ENCODE results near the gene CD300C.
"Not testable (repeated sequence)": the region's sequence is repeated elsewhere in the genome, so short reads cannot be mapped to it uniquely, and the experiment has no call there.

CD300C gene

GRCh38 chr17:74561586-74561985 is 15.7 kb upstream of the CD300C start:
- no peak for DNase-seq

DNA sequence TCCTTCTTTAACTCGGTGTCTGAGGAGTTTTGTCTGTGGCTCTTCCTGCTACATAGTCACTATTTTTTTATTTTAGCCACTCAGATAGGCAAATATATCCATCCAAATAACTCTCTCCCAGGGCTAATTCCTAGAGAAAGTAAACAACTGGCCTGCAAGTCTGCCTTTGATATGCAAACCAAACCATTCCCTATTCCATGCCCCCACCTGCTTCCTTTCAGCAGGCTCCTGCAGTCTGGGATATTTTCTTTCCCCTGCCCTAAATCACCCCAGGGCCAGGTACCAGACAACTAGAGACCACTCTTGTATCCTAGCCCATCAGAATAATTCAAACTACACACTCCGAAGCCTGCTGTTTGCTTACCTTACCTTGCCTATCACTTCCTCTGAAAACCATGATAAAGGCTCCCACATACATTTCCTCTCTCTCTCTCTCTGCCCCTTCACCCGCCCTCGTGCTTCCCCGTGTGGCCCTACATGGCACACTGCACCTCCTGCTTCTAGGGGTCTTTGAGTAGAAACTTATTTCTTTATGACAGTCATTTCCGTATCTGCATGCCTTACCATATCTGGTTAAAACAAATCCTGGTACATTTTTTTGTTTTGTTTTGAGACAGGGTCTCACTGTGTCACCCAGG is 13.1 kb upstream of the CD300C start:
- no peak for DNase-seq

DNA sequence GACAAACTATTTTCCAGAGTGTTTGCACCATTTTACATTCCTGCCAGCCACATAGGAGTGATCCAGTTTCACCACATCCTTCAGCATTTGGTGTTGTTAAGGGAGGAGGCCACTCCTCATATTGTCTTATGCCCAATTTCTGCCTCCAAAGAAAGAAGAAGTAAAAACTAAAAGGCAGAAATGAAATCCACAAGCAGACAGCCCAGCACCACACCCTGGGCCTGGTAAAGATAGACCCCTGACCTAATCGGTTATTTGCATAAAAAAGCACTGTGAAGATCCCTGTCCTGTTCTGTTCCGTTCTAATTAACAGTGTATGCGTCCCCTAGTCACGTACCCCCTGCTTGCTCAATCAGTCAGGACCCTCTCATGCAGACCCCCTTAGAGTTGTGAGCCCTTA is 12.5 kb upstream of the CD300C start:
- DNase-seq = not testable (repeated sequence)

DNA sequence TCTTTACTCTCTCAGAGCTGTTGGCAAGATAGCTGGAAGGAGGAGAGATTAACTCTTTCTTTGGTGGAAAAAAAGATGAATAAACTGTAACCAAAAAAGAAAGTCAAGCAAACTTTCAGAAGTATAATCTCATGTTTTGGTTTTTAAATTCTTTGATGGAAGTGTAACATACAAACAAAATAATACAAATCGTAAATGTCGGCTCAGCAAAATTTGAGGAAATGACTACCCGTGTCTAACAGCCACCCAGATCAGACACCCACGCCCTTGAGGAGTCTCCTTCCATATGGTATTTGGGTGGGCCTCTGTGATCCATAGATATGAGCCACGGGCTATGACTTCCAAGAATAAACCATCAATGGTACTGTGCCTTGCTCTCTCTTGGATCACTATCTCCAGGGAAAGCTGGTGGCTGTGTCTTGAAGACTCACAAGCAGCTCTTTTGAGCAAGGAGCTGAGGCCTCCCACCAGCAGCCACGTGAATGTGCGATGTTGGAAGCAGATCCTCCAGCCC is 9.6 kb upstream of the CD300C start:
- DNase-seq = no peak

DNA sequence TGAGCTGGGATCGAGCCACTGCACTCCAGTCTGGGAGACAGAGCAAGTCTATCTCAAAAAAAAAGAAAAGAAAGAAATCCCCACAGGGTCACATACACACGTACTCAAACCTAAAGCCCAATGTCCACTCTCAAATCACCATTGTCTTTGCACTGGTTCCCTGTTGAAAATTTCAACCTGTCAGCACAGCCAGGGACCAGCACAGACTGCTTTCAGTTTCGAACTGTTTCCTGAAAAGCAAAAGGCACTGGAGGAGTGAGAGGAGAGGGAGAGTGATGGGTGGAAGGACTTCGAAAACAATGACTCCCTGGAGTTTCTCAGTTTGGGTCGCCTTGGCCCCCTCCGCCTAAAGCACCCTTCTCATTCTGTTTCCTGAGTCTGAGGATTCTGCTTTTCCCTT is 9.0 kb upstream of the CD300C start:
- DNase-seq = no peak

DNA sequence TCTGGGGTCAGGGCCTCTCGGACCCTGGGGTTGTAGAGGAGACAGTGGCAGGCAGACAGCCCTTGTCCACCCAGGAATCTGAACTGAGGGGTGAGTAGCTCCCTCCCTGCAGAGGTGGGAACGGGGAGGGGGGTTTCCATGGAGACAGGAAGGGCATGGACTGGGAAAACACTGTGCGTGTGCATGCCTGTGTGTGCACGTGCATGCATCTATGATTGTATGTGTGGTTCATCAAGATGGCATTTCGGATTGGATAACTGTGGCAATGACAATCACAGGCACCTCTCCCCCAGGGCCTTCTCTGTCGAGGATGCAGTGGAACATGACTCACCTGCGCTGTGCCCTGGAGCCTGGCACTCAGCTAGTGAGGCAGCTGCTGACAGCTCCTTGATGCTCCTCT is 6.1 kb upstream of the CD300C start:
- DNase-seq = no peak

DNA sequence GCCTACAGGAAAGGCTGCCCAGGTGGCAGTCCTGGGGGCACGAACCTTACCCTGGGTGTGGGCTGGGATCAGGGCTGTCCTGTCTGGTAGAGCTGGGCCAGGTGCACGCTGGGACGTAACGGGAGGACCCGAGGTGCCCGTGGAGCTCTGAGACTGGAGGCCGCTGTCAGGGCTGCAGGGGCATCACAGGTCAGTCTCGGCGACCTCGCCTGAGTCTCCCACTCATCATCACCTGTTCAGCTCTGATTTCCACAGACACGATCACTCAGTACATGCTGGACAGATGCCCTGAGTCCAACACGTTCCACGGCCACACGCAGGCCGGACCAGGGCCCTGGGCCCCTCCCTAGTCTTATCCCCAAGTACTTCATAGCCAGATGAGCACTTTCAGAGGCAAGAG is 4.7 kb upstream of the CD300C start:
- no peak for DNase-seq

DNA sequence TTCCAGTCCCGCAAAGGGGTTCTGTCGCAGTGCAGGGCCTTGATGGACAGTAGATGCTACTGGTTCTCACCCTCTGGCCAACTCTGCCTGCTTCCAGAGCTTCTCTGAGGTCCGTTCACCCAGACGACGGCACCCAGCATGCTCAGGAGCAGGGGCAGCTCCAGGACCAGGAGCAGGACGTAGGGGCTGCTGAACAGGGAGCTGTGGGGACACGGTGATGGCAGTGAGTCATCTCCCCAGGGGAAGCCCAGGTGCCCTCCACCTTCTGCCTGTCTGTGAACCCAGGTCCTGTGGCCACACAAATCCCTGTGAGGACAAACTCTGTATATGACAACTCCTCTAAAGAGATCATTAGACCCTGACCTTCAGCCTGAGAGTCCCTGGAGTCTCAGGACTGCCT is 3.4 kb upstream of the CD300C start:
- no peak for DNase-seq

DNA sequence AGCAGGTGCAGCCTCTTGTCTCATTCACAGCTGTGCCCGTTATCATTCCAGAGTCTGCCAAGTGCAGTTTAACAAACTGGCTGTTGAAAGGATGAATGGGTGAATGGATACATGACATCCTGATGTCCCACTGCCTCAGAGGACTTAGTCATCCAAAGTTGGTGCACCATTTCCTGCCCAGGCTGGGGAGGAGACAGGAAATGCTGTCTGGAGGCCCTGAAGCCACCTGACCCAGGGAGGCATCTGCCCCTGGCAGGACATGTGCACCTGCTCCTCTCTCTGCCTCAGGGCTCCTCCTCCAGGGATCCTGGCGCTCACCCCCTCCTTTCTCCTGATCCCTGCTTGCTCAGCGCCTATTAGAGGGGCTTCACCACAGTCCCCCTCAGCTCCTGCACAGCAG is 1.8 kb upstream of the CD300C start:
- no peak for DNase-seq

DNA sequence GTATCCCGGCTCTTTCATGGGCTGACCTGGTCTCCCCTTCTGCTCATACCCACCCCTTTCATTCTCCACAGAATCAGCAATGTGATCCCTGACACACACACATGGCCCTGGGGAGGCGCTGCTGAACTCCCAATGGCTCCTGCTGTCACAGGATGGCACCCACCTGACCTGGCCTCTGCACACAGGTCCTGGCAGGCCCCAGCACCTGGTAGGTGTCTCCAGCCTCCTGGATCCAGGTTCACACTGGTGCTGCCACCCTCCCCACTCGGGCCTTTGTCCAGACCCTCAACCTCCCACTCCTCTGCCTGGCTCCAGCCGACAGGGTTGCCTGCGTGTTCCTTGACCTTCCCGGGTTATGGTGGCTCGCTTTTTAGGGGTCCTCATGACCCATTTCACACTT is 1.3 kb upstream of the CD300C start:
- DNase-seq = no peak

- DNase-seq = no peak
These were observed 671 bp upstream of the CD300C start for GRCh38 chr17:74546586-74546985.

DNA sequence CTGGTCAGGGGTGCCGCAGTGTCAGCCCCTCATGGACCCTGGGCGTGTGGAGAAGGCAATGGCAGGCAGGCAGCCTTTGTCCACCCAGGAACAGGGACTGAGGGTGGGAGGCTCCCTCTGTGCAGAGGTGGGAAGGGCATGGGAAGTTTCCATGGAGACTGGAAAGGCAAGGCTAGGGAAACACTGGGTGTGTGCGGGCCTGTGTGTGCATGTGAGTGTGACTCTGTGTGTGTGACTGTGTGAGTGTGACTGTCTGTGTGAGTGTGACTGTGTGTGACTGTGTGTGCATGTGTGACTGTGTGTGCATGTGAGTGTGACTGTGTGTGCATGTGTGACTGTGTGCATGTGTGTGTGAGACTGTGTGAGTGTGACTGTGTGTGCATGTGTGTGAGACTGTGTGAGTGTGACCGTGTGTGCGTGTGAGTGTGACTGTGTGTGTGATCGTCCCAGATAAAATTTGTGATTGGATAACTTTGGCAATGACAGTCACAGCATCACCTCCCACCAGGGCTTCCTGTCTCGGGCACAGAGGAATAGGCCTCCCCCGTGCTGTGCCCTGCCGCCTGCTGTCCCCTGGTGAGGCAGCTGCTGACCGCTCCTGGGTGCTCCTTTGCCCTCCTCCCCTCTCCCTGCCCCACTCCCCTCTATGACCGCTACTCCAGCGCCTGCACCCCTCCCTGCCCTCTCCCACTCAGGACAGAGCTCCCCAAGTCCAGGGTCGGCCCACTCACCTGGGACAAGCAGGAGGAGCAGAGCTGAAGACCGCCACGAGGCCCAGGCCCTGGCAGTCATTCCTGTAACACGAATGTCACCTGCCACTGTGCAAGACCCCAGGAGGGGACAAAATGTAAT is 698 bp downstream of the CD300C start:
- no peak for DNase-seq

GRCh38 chr17:74543891-74544760 is 1.8 kb downstream of the CD300C start:
- no peak for DNase-seq

- DNase-seq = no peak
These were observed 2.5 kb downstream of the CD300C start for GRCh38 chr17:74543406-74543805.

DNA sequence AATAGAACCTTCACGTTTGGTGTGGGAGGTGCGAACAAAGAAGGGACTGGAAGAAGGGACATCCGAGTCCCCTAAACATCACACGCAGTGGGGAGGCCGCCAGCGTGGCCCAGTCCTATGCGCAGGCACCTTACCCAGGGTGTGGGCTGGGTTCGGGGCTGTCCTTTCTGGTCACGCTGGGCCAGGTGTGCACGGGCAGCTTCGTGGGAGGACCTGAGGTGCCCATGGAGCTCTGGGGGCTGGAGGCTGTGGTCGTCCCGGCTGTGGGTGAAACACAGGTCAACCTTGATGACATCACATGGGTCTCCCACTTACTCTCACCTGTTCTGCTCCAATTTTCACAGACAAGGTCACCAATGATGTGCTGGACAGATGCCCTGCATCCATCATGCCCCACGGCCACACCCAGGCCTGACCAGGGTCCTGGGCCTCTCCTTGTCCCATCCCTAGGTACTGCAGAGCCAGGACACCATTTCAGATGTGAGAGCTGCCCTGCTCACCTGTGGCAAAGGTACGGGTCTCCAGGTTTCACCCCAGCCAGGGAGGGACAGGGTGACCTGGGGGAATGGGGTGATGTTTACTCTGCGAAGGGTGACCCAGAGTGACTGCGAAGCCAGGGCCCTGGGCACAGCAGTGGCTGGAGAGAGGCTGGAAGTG is 3.1 kb downstream of the CD300C start:
- no peak for DNase-seq

DNA sequence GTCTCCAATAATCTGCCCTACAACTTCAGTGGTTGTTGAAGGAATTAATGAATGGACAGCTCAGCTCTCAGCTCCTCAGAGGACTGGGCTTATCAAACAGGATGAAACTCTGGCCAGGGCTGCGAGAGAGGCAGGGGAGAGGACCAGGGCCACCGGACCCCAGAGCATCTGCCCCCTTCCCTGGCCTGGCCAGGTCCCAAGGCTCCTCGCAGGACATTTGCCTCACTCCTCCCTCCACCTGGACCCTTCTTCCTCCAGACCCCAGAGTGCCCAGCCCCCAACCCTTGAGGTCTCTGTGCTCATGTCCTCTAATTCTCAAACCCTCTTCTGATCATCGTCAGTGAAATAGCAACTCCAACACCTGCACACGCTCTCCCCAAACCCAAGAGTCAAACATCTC is 3.7 kb downstream of the CD300C start:
- DNase-seq = no peak

- no peak for DNase-seq
These were observed 4.5 kb downstream of the CD300C start for GRCh38 chr17:74541176-74542111.

GRCh38 chr17:74539281-74539820 is 6.6 kb downstream of the CD300C start:
- DNase-seq = no peak

DNA sequence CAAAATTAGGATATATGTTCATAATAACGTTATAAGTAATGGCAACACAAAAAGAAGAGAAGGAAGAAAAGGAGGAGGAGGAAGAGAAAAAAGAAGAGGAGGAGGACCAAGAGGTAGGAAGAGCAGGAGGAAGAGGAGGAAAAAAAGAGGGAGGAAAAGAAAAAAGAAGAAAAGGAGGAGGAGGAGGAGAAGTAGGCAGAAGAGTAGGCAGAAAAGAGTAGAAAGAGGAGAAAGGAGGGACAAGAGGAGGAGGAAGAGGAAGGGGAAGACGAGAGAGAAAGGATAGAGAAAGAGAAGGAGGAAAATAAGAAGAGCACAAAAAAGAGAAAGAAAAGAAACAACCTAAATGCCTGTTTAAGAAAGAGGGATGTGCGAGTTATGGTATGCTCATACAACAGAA is 9.0 kb downstream of the CD300C start:
- no peak for DNase-seq

DNA sequence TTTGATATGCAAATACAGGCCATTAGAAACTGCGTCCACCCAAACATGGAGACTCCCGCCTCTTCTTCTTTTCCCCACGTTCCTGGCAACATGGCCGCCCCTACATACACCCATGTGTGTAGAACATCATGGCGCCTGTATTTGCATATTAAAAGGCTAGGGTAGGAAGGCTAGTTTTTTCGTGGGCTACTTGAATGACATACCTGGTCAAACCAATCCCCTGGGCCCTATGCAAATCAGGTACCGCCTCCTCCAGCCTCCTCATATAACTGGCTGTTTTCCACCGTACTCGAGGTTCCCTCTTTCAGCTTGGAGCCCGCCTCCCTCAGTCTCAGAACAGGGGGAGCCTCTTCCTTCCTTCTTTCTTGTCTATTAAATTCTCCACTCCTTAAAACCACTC is 13.8 kb downstream of the CD300C start:
- no peak for DNase-seq

DNA sequence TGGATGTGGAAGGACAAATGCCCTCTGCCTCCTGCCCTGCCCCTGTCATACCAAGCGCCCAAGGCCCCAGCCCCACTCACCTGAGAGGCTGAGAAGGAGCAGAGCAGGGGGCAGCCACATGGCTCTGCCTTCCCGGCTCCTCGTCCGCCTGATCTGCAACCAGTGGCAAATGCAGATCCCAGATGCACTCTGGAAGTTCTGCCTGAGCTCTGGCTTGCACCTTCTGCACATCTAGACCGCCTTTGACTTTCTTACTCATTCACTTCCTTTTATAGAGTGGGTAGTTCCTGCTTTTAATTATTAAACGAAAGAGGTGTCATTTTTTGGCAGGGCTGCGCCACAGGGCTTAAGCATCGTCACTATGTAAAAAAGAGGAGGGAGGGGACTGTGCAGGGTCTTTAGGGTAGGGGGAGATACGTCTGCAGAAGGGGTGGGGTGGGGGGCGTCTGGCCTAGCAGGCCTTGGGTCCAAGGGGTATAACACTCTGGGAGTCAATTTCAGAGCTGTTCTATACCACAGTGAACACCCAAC is 14.6 kb downstream of the CD300C start, which contains the start of gene CD300LB:
TSS of gene CD300LB (minus strand) at position 245 of the 531 bp plus-strand sequence. CDS start at position 120, 125 bp downstream.
- no peak for DNase-seq

All from effector CD4-positive, alpha-beta T cell (primary cell).